ENCODE measurements around the gene NCK2. TPM values are rescaled to one million over a fixed set of nuclear protein-coding genes. Genes with fewer than 3 reads are reported as not detected.

Gene NCK2
- total RNA-seq, 2 experiments from 2014 or later = 51.6 to 54.1 TPM

DNA sequence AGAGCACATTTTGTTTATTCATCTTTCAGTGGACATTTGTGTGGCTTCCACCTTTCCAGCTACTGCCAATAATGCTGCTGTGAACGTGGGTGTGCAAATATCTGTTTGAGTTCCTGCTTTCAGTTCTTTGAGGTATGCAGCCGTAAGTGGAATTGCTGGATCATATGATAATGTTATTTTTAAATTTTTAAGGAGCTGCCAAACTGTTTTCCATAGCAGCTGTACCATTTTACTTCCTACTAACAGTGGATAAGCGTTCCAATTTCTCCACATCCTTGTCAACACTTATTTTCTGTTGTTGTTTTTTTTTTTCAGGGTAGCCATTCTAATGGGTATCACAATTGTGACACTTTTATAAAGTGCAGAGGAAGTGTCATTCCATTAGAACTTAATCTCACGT, 162.5 kb downstream of the NCK2 start:
- peaks cover 13% of the 10 kb centered on the region for H3K36me3 Mint-ChIP-seq
- H3K9me3 Mint-ChIP-seq (ENCODE audit: low read depth) = peaks cover 4% of the 10 kb centered on the region
- DNase-seq (no peak), ATAC-seq (no peak)
- no peaks in the 10 kb centered on the region for H3K27me3 Mint-ChIP-seq
- CTCF ChIA-PET = no interaction called here
- no peak overlapping the region for H3K27ac Mint-ChIP-seq
- no peak overlapping the region for H3K4me3 Mint-ChIP-seq
- peaks cover 14% of the 10 kb centered on the region for H3K4me1 Mint-ChIP-seq

DNA sequence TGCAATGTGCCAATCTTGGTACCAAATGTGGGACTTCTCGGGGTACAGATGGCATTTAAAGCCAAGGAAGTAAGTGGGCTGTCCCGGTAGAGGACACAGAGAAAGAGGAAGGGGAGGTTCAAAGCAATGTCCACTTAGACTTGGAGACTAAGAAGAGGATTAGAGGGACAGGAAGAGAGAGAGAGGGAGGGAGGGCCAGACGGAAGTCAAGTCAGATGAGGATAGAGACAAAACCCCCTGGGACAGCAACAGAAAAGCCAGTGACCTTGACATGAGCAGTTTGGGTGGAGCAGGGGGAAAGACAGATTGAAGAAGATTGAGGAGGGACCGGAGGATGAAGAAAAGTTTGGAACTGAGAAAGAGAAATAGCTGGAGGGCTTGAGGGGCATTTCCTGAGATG, 164.5 kb downstream of the NCK2 start:
- no peak overlapping the region for H3K27ac Mint-ChIP-seq
- H3K4me1 Mint-ChIP-seq = peaks cover 14% of the 10 kb centered on the region
- peaks cover 3% of the 10 kb centered on the region for H3K9me3 Mint-ChIP-seq (ENCODE audit: low read depth)
- CTCF ChIA-PET = interaction anchor here (1.1 kb wide), 1 partner anchor 332 kb away, joined by 3 read pairs; no protein-coding TSS in a partner anchor
- peaks cover 6% of the 10 kb centered on the region for H3K36me3 Mint-ChIP-seq
- no peak overlapping the region for H3K4me3 Mint-ChIP-seq
- H3K27me3 Mint-ChIP-seq = no peaks in the 10 kb centered on the region
- ATAC-seq (no peak), DNase-seq (no peak)

DNA sequence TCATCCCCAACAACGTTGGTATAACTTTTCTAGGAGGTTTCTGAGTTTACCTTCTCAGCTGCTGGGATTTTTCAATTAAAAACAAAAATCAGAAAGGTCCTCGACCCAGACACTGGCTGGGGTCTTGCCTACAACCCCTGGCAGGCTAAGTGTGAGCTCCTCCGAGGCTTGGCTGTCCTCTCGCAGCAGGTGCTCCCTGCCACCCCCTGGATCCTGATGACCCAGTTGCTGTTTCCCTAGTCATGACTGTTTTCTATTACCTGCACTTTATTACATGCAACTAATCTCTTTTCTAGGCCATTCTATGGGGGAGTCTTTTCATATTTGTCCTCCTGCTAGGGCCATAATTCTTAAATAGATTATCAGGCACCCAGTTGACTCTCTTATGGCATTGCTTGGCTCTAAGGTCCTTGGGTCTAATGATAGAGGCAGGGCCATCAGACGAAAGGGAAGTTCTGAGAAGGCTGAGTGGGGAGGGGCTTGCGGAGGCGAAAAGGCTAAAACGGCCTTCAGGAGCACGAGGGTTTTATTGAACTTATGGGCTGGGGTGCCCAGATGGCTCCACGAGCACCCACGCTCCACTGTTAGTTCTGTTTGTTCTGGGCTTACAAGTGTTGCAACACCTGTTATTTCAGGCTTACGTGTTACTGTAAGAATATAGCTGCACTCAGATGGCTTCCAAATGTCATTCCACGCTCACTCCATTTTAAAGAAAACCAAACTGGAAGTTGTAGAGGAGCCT, 166.0 kb downstream of the NCK2 start:
- CTCF ChIA-PET = interaction anchor here (0.6 to 1.1 kb wide), 2 partner anchors 161 to 334 kb away, joined by 3 to 4 read pairs; no protein-coding TSS in a partner anchor
- no peak for ATAC-seq
- Mint-ChIP-seq H3K4me1 (peaks cover 7% of the 10 kb centered on the region), H3K9me3 (ENCODE audit: low read depth) (peaks cover 7% of the 10 kb centered on the region), H3K36me3 (peaks cover 12% of the 10 kb centered on the region), H3K27ac (no peak overlapping the region), H3K4me3 (no peak overlapping the region), H3K27me3 (no peaks in the 10 kb centered on the region)
- no peak for DNase-seq

DNA sequence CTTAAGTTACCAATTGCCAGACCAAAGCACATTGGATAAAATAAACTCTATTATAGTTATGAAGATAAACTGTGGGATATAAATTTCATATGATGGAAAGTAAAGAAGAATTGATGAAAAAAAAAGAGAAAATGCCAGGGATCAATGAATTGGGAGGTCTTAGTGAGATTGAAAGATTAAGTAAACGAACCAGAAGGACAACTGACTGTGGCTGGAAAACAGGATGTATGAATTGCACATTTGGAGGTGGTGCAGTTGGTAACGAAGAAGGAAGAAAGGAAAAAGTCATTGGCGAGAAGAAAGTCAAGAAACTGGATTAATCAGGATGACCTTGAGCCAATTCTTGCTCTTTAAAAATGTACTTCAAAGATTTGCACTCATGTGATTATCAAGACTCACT, 166.7 kb downstream of the NCK2 start:
- CTCF ChIA-PET = no interaction called here
- peaks cover 7% of the 10 kb centered on the region for H3K4me1 Mint-ChIP-seq
- H3K36me3 Mint-ChIP-seq = peaks cover 12% of the 10 kb centered on the region
- H3K4me3 Mint-ChIP-seq = no peak overlapping the region
- DNase-seq (no peak), ATAC-seq (no peak)
- H3K27ac Mint-ChIP-seq = no peak overlapping the region
- peaks cover 9% of the 10 kb centered on the region for H3K9me3 Mint-ChIP-seq (ENCODE audit: low read depth)
- H3K27me3 Mint-ChIP-seq = no peaks in the 10 kb centered on the region

GRCh38 chr2:105912081-105912480, 167.4 kb downstream of the NCK2 start:
- Mint-ChIP-seq H3K36me3 (peaks cover 9% of the 10 kb centered on the region), H3K27me3 (no peaks in the 10 kb centered on the region), H3K9me3 (ENCODE audit: low read depth) (peaks cover 11% of the 10 kb centered on the region), H3K27ac (no peak overlapping the region), H3K4me3 (no peak overlapping the region), H3K4me1 (peaks cover 3% of the 10 kb centered on the region)
- CTCF ChIA-PET = no interaction called here
- ATAC-seq = peak; percentile 36
- no peak for DNase-seq

DNA sequence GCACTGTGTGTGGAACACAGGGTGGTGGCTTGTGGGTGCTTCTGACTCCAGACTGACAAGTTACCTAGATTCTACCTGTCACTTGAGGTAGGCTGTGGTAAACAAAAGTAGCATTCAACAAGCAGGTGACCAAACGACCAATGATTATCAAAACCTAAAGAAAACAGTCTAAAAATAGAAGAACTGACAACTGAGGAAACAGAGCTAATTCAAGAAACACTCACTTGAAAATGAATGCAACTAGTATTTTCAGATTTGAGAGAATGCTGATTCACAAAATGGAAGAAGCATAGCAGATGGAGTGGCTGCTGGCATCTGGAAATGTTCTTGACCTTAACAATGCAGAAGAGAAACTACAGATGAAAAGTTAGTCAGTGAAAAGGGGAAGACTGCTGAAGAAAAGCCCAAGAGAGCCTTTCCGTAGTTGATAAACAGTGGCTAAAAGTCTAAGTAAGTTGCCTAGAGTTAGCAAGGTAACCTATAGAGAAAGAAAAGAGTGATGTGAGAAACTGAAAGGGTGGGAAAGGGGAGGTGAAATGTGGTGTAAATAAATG, 170.4 kb downstream of the NCK2 start:
- Mint-ChIP-seq H3K4me1 (peaks cover 6% of the 10 kb centered on the region), H3K9me3 (ENCODE audit: low read depth) (peaks cover 11% of the 10 kb centered on the region), H3K27me3 (no peaks in the 10 kb centered on the region), H3K27ac (no peak overlapping the region), H3K4me3 (no peak overlapping the region), H3K36me3 (peaks cover 5% of the 10 kb centered on the region)
- CTCF ChIA-PET = no interaction called here
- DNase-seq (no peak), ATAC-seq (no peak)

- H3K36me3 Mint-ChIP-seq = peaks cover 20% of the 10 kb centered on the region
- H3K27ac Mint-ChIP-seq = no peak overlapping the region
- no peak overlapping the region for H3K4me3 Mint-ChIP-seq
- no peaks in the 10 kb centered on the region for H3K27me3 Mint-ChIP-seq
- H3K9me3 Mint-ChIP-seq (ENCODE audit: low read depth) = peaks cover 11% of the 10 kb centered on the region
- ATAC-seq = no peak
- CTCF ChIA-PET = interaction anchor here (1.4 kb wide), 1 partner anchor 10 kb away, joined by 4 read pairs; no protein-coding TSS in a partner anchor
- peaks cover 3% of the 10 kb centered on the region for H3K4me1 Mint-ChIP-seq
- DNase-seq = no peak
Observed at GRCh38 chr2:105917226-105917625, 172.5 kb downstream of the NCK2 start.

DNA sequence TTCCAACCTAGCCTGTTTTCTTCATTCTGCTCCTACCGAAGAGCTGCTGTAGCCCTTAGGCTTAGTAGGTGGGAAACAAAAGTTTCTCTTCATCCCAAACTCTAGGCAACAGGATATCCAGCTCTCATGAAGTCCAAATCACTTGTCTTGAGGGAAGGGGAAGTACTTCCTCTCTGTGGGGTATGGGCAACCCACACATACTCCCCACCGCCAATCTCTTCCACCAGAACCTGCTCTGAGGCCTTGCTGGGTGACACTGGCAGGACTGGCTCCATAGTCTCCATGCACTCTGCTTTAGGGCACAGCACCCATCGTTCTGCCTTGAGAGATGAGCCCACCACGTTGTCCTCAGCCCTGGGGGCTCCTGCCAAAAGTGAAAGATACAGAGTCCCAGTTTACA, 173.0 kb downstream of the NCK2 start:
- H3K27me3 Mint-ChIP-seq = no peaks in the 10 kb centered on the region
- peaks cover 22% of the 10 kb centered on the region for H3K36me3 Mint-ChIP-seq
- CTCF ChIA-PET = no interaction called here
- H3K4me1 Mint-ChIP-seq = peaks cover 3% of the 10 kb centered on the region
- ATAC-seq = no peak
- no peak overlapping the region for H3K27ac Mint-ChIP-seq
- peaks cover 13% of the 10 kb centered on the region for H3K9me3 Mint-ChIP-seq (ENCODE audit: low read depth)
- no peak overlapping the region for H3K4me3 Mint-ChIP-seq
- no peak for DNase-seq

GRCh38 chr2:105919191-105919811, 174.6 kb downstream of the NCK2 start:
- no peak for DNase-seq
- H3K27ac Mint-ChIP-seq = no peak overlapping the region
- ATAC-seq = no peak
- CTCF ChIA-PET = interaction anchor here (1.3 to 2.6 kb wide), 3 partner anchors 16 to 165 kb away, joined by 3 to 11 read pairs (median 4); no protein-coding TSS in a partner anchor
- no peak overlapping the region for H3K4me3 Mint-ChIP-seq
- no peaks in the 10 kb centered on the region for H3K27me3 Mint-ChIP-seq
- H3K36me3 Mint-ChIP-seq = peaks cover 22% of the 10 kb centered on the region
- H3K4me1 Mint-ChIP-seq = peaks cover 4% of the 10 kb centered on the region
- H3K9me3 Mint-ChIP-seq (ENCODE audit: low read depth) = peaks cover 12% of the 10 kb centered on the region

- Mint-ChIP-seq H3K4me1 (peaks cover 9% of the 10 kb centered on the region), H3K4me3 (no peak overlapping the region), H3K36me3 (peaks cover 22% of the 10 kb centered on the region), H3K27ac (no peak overlapping the region), H3K9me3 (ENCODE audit: low read depth) (peaks cover 10% of the 10 kb centered on the region), H3K27me3 (no peaks in the 10 kb centered on the region)
- no peak for ATAC-seq
- CTCF ChIA-PET = interaction anchor here (1.3 to 2.6 kb wide), 3 partner anchors 15 to 165 kb away, joined by 3 to 11 read pairs (median 4); no protein-coding TSS in a partner anchor
- DNase-seq = peak; percentile 59
Observed at GRCh38 chr2:105919826-105920225, 175.1 kb downstream of the NCK2 start.

- CTCF ChIA-PET = interaction anchor here (0.9 to 1.7 kb wide), 2 partner anchors 39 to 161 kb away, joined by 3 read pairs; no protein-coding TSS in a partner anchor
- no peaks in the 10 kb centered on the region for H3K27me3 Mint-ChIP-seq
- H3K4me1 Mint-ChIP-seq = peaks cover 43% of the 10 kb centered on the region
- no peak overlapping the region for H3K27ac Mint-ChIP-seq
- H3K4me3 Mint-ChIP-seq = no peak overlapping the region
- H3K36me3 Mint-ChIP-seq = peaks cover 16% of the 10 kb centered on the region
- peaks cover 4% of the 10 kb centered on the region for H3K9me3 Mint-ChIP-seq (ENCODE audit: low read depth)
- ATAC-seq (no peak), DNase-seq (no peak)
Observed at GRCh38 chr2:105924271-105924670, 179.6 kb downstream of the NCK2 start.

DNA sequence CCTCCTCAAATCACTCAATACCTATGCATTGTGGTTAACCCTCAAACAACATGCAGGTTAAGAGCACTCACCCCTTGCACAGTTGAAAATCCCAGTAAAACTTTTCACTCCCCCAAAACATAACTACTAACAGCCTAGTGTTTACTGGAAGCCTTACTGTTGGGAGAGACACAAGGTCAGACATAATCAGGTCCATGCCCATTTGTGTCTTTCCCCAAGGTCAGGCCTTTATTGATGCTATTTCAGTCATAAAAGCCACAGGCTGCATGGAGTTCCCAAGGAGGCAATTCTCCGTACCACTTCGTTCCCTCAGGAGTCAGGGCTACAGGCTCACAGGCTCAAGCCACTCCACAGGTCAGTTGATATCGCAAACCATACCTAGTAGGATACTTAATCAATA, 180.2 kb downstream of the NCK2 start:
- peaks cover 4% of the 10 kb centered on the region for H3K9me3 Mint-ChIP-seq (ENCODE audit: low read depth)
- DNase-seq (no peak), ATAC-seq (no peak)
- CTCF ChIA-PET = no interaction called here
- H3K4me1 Mint-ChIP-seq = peaks cover 48% of the 10 kb centered on the region
- H3K27me3 Mint-ChIP-seq = no peaks in the 10 kb centered on the region
- H3K4me3 Mint-ChIP-seq = no peak overlapping the region
- H3K27ac Mint-ChIP-seq = no peak overlapping the region
- peaks cover 16% of the 10 kb centered on the region for H3K36me3 Mint-ChIP-seq

- no peak overlapping the region for H3K4me3 Mint-ChIP-seq
- peaks cover 4% of the 10 kb centered on the region for H3K9me3 Mint-ChIP-seq (ENCODE audit: low read depth)
- ATAC-seq (no peak), DNase-seq (no peak)
- peaks cover 15% of the 10 kb centered on the region for H3K36me3 Mint-ChIP-seq
- CTCF ChIA-PET = no interaction called here
- H3K27me3 Mint-ChIP-seq = no peaks in the 10 kb centered on the region
- H3K4me1 Mint-ChIP-seq = peaks cover 53% of the 10 kb centered on the region
- no peak overlapping the region for H3K27ac Mint-ChIP-seq
Observed at GRCh38 chr2:105925390-105925789, 180.7 kb downstream of the NCK2 start.
